Islet precursor cell (in vitro differentiated cells): Measurements from ENCODE around the gene ZBTB24.
A peak's percentile ranks its signal among the peaks of the same experiment; 100 is the strongest.

Source experiments
- DNase-seq: peaks from one replicate; pipeline ENCODE4 v3.0.0-alpha.2; 2018

ZBTB24 gene

GRCh38 chr6:109449795-109450673 is 33.0 kb downstream of the ZBTB24 start:
- DNase-seq = peak; percentile 36

DNA sequence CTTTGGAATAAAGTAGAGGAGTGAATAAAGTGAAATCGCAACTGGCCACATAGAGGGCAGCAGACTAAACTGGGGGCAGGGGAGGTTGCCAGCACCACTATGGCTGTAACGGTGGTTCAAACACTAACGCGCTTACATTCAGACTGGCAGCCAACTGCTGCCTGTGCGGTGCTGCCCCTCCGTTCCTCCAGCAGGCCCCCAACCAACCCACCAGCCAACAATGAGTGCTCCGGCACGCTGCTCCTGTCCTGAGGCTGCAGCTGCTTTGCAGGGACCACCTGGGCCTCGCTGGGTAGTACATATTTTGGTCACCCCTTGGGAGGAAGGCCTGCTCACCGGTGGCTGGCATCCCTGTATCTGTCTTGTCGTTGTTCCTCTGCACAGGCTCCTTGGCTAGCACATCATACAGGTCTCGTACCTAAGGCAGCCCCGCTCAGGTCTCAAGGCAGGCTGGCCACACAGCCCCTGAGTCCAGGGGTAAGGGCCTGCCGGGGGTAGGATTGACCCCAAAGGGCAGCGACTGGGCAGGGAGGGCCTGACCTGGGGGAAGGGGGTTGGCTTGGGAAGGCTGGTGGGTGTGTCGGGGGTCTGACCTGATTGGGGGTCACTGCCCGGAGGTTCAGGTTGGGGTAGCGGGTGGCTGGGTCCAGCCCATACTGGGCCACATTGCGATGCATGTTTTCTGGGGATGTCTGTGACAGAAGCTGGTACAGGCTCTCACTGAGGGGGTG is 33.8 kb downstream of the ZBTB24 start:
- DNase-seq = peak; percentile 47

DNA sequence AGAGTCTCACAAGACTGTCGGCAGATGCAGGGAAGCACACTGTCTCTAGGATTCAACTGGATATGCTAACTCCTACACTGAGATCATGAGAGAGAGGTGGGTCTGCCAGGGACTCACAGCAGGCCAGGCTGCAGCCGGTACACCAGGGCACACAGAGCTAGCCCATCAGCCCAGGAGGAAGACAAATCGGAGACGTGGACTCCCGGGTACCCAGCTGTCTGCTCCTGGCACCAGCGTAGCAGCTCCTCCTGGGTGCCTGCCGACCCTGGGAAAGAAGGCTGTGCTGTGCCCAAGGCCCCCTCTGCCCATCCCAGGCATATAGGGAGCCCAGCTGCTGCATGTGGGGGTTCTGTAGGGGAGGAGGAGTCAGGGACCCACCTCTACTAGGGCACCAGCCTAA is 34.4 kb downstream of the ZBTB24 start:
- peak; percentile 53 for DNase-seq

GRCh38 chr6:109447878-109448555 is 35.0 kb downstream of the ZBTB24 start:
- DNase-seq = peak; percentile 58

- peak; percentile 41 for DNase-seq
Observed at GRCh38 chr6:109447087-109447486, 35.9 kb downstream of the ZBTB24 start.

DNA sequence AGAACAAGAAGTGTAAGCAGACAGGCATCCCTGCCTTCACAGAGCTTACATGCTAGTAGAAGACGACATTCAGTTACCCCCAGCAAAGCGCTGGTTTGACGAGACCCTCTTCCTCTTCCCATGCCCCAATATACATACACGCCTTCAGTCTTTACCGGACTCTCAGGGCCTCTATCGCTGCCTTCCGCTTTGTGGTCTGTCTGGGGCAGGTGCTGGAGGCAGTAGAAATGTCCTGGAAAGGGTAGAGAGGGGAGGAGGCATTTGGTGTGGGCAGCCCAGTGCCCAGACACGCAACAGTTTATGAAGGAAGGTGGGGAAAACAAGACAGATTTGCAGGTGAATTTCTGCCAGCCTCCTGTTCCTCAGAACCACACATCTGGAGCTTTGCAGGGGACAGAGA is 36.5 kb downstream of the ZBTB24 start:
- peak; percentile 33 for DNase-seq

DNA sequence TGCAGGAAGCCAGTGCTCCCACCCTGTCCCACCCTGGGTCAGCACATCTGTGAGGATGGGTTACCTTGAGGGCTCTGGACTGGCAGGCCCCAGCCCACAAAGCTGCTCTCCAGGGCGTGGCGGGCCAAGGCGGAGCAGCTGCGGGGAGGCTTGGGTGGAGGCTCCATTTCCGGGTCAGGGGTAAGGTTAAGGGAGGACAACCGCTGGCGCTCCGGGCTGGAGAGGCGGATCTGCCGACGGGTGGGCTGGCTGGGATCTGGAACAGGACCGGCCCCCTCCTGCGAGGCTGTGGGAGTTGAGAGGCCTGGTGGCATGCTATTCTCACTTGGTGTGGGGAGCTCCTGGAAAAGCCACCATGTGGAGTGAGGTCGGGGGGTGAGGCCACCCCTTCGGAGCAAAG is 36.9 kb downstream of the ZBTB24 start:
- DNase-seq = peak; percentile 42

DNA sequence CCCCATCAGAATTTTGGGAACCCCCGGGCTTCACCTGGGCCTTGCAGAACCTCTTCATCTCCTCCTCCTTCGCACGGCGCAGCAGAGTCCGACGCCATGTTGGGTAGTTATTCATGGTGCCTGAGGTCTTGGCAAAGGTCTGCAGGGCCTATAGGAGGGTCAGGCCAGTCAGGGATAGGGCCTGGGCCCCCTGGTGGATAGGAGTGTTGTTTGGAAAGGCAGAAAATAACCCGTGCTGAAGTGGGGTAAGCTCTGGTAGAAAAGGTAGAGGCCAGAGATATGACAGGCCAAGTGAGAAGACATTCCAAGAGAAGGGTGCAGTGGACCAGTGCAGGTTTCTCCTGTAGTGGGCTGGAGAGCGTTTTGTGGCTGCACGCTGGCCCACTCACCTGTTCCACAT is 37.6 kb downstream of the ZBTB24 start:
- DNase-seq = peak; percentile 50

DNA sequence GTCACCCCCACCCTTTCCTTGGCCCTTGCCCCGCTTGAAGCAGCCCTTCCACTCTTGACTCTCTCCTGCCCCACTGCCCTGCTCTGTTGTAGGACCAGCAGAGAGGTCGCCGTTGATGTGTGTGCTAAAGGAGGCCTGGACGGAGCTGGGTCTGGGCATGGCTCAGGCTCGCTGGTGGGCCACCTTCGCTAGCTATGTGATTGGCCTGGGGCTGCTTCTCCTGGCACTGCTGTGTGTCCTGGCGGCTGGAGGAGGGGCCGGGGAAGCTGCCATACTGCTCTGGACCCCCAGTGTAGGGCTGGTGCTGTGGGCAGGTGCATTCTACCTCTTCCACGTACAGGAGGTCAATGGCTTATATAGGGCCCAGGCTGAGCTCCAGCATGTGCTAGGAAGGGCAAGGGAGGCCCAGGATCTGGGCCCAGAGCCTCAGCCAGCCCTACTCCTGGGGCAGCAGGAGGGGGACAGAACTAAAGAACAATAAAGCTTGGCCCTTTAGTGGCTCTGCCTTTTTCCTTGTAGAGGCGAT is 39.5 kb downstream of the ZBTB24 start:
- no peak for DNase-seq

GRCh38 chr6:109442393-109442924 is 40.6 kb downstream of the ZBTB24 start:
- DNase-seq = no peak

DNA sequence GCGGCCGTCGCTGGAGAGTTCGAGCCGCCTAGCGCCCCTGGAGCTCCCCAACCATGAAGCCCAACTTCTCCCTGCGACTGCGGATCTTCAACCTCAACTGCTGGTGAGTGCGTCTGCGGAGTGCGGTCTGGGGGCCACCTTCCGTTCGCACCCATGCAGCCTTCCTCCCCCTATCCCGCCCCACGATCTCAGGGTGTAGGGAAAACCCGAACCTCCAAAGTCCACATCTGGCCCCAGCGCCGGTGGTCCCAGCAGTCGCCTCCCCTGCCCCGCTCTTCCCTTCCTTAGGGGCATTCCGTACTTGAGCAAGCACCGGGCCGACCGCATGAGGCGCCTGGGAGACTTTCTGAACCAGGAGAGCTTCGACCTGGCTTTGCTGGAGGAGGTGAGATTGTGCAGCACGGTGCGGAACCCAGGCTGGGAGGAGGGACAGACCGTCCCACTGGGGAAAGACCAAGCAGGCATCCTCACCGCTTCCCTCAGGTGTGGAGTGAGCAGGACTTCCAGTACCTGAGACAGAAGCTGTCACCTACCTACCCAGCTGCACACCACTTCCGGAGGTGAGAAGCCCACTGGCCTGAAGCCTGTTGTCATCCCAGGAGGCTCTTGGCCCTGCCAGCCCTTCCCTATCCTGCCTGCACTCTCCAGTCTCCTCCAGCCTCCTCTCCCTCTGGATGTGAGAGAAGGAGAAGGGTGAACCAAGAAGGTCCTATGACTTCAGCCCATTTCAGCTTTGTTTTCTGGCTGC is 41.8 kb downstream of the ZBTB24 start:
- peak; percentile 84 for DNase-seq

DNA sequence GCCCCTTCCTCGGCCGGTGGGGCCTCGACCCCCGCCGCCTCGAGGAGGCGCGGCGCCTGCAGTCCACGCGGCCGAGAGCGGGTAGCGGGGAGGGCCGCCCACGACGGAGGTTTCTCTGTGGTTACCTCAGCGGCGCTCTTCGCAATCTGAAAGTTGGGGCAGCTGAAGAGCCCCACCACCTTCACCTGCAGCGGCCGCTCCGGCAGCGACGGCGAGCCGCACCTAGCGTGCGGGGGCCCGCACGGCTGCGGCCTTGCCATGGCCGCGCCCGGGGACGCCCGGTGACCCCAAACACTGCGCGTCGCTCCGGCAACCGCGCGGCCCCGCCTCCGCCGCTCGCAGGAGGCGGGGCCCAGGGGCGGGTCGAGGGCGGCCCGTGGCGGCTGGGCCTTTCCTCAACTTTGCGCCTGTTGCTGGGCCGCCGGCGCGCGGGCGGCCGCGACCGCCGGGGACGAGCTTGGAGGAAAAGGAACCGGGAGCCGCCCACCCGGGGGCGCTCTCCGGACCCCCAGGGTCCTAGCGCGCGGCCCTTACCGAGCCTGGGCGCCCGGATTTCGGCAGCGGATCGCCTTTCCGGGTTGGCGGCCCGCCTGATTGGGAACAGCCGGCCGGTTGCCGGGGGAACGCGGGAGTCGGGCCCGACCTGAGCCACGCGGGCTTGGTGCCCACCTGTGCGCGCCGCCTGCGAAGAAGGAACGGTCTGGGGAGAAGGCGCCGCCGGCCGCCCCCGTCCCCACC is 42.5 kb downstream of the ZBTB24 start, which contains the start of the genes PPIL6 and SMPD2:
Gene PPIL6, minus strand, starts transcription at position 298 of the 738 bp plus-strand sequence. Its CDS starts 38 bp downstream, at position 260.
Gene SMPD2, plus strand, starts transcription at position 394 of the 738 bp plus-strand sequence. CDS start 398 bp downstream, outside the sequence.
- peak; percentile 94 for DNase-seq

- no peak for DNase-seq
Observed at GRCh38 chr6:109436041-109436440, 47.0 kb downstream of the ZBTB24 start.

- DNase-seq = no peak
Observed at GRCh38 chr6:109434456-109434855, 48.6 kb downstream of the ZBTB24 start.

DNA sequence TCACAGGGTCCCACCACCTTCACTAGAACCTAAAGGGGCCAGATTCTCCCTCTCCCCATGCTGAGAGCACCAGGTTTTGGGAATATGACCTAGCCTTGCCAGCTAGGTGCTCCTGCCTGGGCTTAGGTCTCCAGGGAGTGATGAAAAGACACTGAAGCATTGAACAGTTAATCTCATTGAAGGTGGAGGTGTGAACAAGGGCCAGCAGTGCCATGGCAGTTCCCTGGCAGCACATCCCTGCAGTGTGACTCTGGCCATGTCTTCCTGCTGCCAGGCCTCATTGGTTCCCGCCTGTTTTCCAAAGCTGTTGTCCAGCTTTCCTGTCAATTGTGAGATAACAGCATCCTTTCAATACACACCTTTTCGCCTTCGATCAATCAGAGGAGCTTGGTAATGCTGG is 53.5 kb downstream of the ZBTB24 start:
- no peak for DNase-seq

- no peak for DNase-seq
Observed at GRCh38 chr6:109428889-109429477, 54.0 kb downstream of the ZBTB24 start.

GRCh38 chr6:109424946-109425345 is 58.1 kb downstream of the ZBTB24 start:
- no peak for DNase-seq

- DNase-seq = no peak
Observed at GRCh38 chr6:109421184-109421583, 61.8 kb downstream of the ZBTB24 start.

DNA sequence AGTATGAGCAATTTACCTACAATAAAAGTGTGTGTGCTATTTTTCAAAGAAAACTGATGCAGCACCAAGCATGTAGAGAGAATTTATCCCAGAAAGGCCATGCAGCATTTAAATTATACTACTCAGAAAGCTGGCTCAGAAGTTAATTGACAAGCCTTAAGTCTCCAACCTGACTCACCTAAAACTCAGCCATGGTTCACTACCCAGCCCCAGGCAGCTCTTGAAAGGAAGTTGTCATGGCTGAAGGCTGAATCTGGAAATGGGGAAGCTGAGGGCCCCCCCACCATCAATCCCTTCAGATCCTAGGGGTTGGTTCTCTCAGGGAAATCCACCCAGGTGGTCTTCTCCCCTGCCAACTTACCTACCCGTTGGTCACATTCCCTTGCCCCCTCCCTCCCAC is 62.3 kb downstream of the ZBTB24 start:
- no peak for DNase-seq

DNA sequence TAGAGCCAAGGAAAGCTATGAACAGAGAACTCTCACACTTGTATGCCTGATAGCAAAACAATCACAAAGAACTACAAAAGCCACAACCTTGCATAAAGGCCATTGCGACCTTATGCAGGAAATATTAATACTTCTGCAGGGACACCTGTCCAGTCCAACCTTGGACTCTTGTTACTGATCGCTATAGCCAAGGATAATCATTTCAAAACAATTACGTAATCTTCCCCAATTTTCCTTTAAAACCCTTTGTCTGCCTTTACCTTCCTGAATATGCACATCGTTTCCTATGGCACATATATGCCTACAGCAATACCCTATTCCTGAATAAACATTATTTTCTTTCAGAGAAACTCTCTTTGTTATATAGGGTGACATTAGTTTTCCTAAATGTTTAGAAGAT is 65.4 kb downstream of the ZBTB24 start:
- DNase-seq = no peak
